Spinal cord (tissue), 10 donors: ENCODE measurements around the gene ZNF793. TPM values are rescaled to one million over a fixed set of nuclear protein-coding genes. Genes with fewer than 3 reads are reported as not detected.

Source experiments
- DNase-seq, 6 donors: peaks; one replicate each; pipeline versions ENCODE4 v3.0.0 to v3.0.0-alpha.2; 2013 to 2015; ENCODE audit warnings: low spot score in 6 of 6, low read depth in 4 of 6
- H3K27ac ChIP-seq: one replicate; pipeline ENCODE4 v1.5.1; 2013; ENCODE audit warnings: low read depth, low read length, control low read depth
- H3K27me3 ChIP-seq: one replicate; pipeline ENCODE4 v1.6.1; 2013; ENCODE audit warnings: low read length; ENCODE audit not compliant: control insufficient read depth, insufficient read depth
- H3K36me3 ChIP-seq: one replicate; pipeline ENCODE4 v1.6.1; 2013; ENCODE audit warnings: low read length; ENCODE audit not compliant: control insufficient read depth, insufficient read depth
- H3K4me1 ChIP-seq: one replicate; pipeline ENCODE4 v1.6.1; 2013; ENCODE audit warnings: low read length; ENCODE audit not compliant: control insufficient read depth, insufficient read depth
- H3K4me3 ChIP-seq: one replicate; pipeline ENCODE4 v1.5.1; 2013; ENCODE audit warnings: low read depth, low read length, control low read depth
- H3K9me3 ChIP-seq: one replicate; pipeline ENCODE4 v1.6.1; 2013; ENCODE audit warnings: low read length; ENCODE audit not compliant: control insufficient read depth, insufficient read depth
- WGBS: methylation state at CpG from one replicate; pipeline ENCODE4 v1.1.5; 2013; ENCODE audit warnings: missing lambda C conversion rate; ENCODE audit not compliant: insufficient coverage; 5-methylcytosine and 5-hydroxymethylcytosine counted together
- polyA plus RNA-seq, 2 donors: library from polyadenylated mRNA; unstranded; fragments of 120-200 nt; gene quantifications; one replicate each; pipeline ENCODE4 v1.2.1, GENCODE V29; 2013; ENCODE audit not compliant: insufficient read length in 2 of 2
- total RNA-seq, 2 donors: library from RNA; depleted of rRNA in 1 of 2; stranded (reverse); fragments of 120-200 nt in 1 of 2; fragments of >200 nt in 1 of 2; gene quantifications; one replicate each; pipeline versions ENCODE4 v1.2.3 to v1.2.4, GENCODE V29; 2013 to 2014
- donor health status: healthy.

ZNF793 gene
- total and polyA plus RNA-seq, 4 donors, result 17.8 to 44.8 (median 25.9) TPM

GRCh38 chr19:37492213-37492612 lies 14.5 kb upstream of the ZNF793 start:
- no peak overlapping the region for H3K4me3 ChIP-seq
- no peaks in the 10 kb centered on the region for H3K27me3 ChIP-seq
- no CpG with 5 or more reads among the region's 3 CpGs for WGBS
- H3K27ac ChIP-seq, result no peak overlapping the region
- no peak for DNase-seq
- no peaks in the 10 kb centered on the region for H3K36me3 ChIP-seq
- peaks cover 14% of the 10 kb centered on the region for H3K9me3 ChIP-seq
- H3K4me1 ChIP-seq, result no peaks in the 10 kb centered on the region

- peak overlapping the region; percentile 96 for H3K27ac ChIP-seq
- H3K9me3 ChIP-seq, result no peaks in the 10 kb centered on the region
- H3K4me1 ChIP-seq, result peaks cover 5% of the 10 kb centered on the region
- peaks cover 10% of the 10 kb centered on the region for H3K36me3 ChIP-seq
- DNase-seq, result peak in 2 of 6 donors; percentile 15
- WGBS, result 0% methylated on average over 10 of the region's 12 CpGs
- no peaks in the 10 kb centered on the region for H3K27me3 ChIP-seq
- H3K4me3 ChIP-seq, result peak overlapping the region; percentile 87
These were observed 767 bp upstream of the ZNF793 start for GRCh38 chr19:37505958-37506386.

- Histone ChIP-seq H3K4me3 (peak overlapping the region; percentile 87), H3K27me3 (no peaks in the 10 kb centered on the region), H3K36me3 (peaks cover 20% of the 10 kb centered on the region), H3K9me3 (no peaks in the 10 kb centered on the region), H3K4me1 (peaks cover 5% of the 10 kb centered on the region), H3K27ac (peak overlapping the region; percentile 96)
- 1% methylated on average over 9 of the region's 9 CpGs for WGBS
- peak in 1 of 6 donors; percentile 15 for DNase-seq
These were observed 377 bp downstream of the ZNF793 start for GRCh38 chr19:37507167-37507464.

GRCh38 chr19:37511186-37511585 lies 4.4 kb downstream of the ZNF793 start:
- H3K27me3 ChIP-seq, result no peaks in the 10 kb centered on the region
- H3K4me3 ChIP-seq, result no peak overlapping the region
- no peaks in the 10 kb centered on the region for H3K9me3 ChIP-seq
- H3K4me1 ChIP-seq, result no peaks in the 10 kb centered on the region
- H3K36me3 ChIP-seq, result peaks cover 27% of the 10 kb centered on the region
- H3K27ac ChIP-seq, result no peak overlapping the region
- DNase-seq, result no peak
- WGBS, result no CpG with 5 or more reads among the region's 3 CpGs

- H3K36me3 ChIP-seq, result peaks cover 33% of the 10 kb centered on the region
- no peak overlapping the region for H3K4me3 ChIP-seq
- no peak overlapping the region for H3K27ac ChIP-seq
- H3K4me1 ChIP-seq, result no peaks in the 10 kb centered on the region
- WGBS, result 100% methylated on average over 2 of the region's 3 CpGs
- DNase-seq, result no peak
- H3K27me3 ChIP-seq, result no peaks in the 10 kb centered on the region
- no peaks in the 10 kb centered on the region for H3K9me3 ChIP-seq
These were observed 5.1 kb downstream of the ZNF793 start for GRCh38 chr19:37511821-37512220.

- WGBS, result no CpG with 5 or more reads among the region's 2 CpGs
- H3K4me1 ChIP-seq, result no peaks in the 10 kb centered on the region
- no peak overlapping the region for H3K4me3 ChIP-seq
- peaks cover 39% of the 10 kb centered on the region for H3K36me3 ChIP-seq
- no peak overlapping the region for H3K27ac ChIP-seq
- no peaks in the 10 kb centered on the region for H3K9me3 ChIP-seq
- no peak for DNase-seq
- no peaks in the 10 kb centered on the region for H3K27me3 ChIP-seq
These were observed 6.7 kb downstream of the ZNF793 start for GRCh38 chr19:37513397-37513796.

- Histone ChIP-seq H3K27ac (no peak overlapping the region), H3K4me3 (no peak overlapping the region), H3K36me3 (peaks cover 51% of the 10 kb centered on the region), H3K27me3 (no peaks in the 10 kb centered on the region), H3K4me1 (no peaks in the 10 kb centered on the region), H3K9me3 (no peaks in the 10 kb centered on the region)
- no peak for DNase-seq
- 67% methylated on average over 2 of the region's 2 CpGs for WGBS
These were observed 13.2 kb downstream of the ZNF793 start for GRCh38 chr19:37519890-37520289.

- no peak overlapping the region for H3K27ac ChIP-seq
- H3K4me1 ChIP-seq, result no peaks in the 10 kb centered on the region
- no peak overlapping the region for H3K4me3 ChIP-seq
- no peaks in the 10 kb centered on the region for H3K27me3 ChIP-seq
- WGBS, result 100% methylated on average over 1 of the region's 7 CpGs
- DNase-seq, result no peak
- peaks cover 23% of the 10 kb centered on the region for H3K9me3 ChIP-seq
- peaks cover 49% of the 10 kb centered on the region for H3K36me3 ChIP-seq
These were observed 30.7 kb downstream of the ZNF793 start for GRCh38 chr19:37537391-37537947.

- whole genome bisulfite sequencing, result 2% methylated on average over 60 of the region's 65 CpGs
- peaks cover 27% of the 10 kb centered on the region for H3K9me3 ChIP-seq
- peaks cover 14% of the 10 kb centered on the region for H3K4me1 ChIP-seq
- H3K27ac ChIP-seq, result peak overlapping the region; percentile 65
- H3K4me3 ChIP-seq, result peak overlapping the region; percentile 59
- peaks cover 33% of the 10 kb centered on the region for H3K36me3 ChIP-seq
- peak in 5 of 6 donors; percentile 12 to 91 (median 48) for DNase-seq
- no peaks in the 10 kb centered on the region for H3K27me3 ChIP-seq
These were observed 44.6 kb downstream of the ZNF793 start for GRCh38 chr19:37551129-37551993.

- Histone ChIP-seq H3K27ac (no peak overlapping the region), H3K4me3 (no peak overlapping the region), H3K9me3 (peaks cover 56% of the 10 kb centered on the region), H3K4me1 (no peaks in the 10 kb centered on the region), H3K27me3 (no peaks in the 10 kb centered on the region), H3K36me3 (peaks cover 9% of the 10 kb centered on the region)
- DNase-seq, result no peak
- WGBS, result no CpG with 5 or more reads among the region's 3 CpGs
These were observed 56.8 kb downstream of the ZNF793 start for GRCh38 chr19:37563518-37563917.
